ENCODE measurements around the gene CBLIF. TPM values are rescaled to one million over a fixed set of nuclear protein-coding genes. Genes with fewer than 3 reads are reported as not detected.

The CBLIF gene
- total RNA-seq, 1 donor from 2014 or later: not detected

GRCh38 chr11:59783632-59784090 lies 61.6 kb downstream of the CBLIF start:
- FAIRE-seq: no peak
- Histone ChIP-seq H3K36me3 (ENCODE audit: control insufficient read depth, insufficient read depth, low read length) (peaks cover 5% of the 10 kb centered on the region), H3K27me3 (ENCODE audit: control insufficient read depth, insufficient read depth, low read length) (no peaks in the 10 kb centered on the region), H3K4me3 (ENCODE audit: low read depth, low read length) (no peak overlapping the region)
- no peak for DNase-seq (ENCODE audit: low read depth)
- no peak for TF ChIP-seq CTCF (IDR thresholded peaks at IDR 0.05; ENCODE audit: insufficient read depth, low read length, severe bottlenecking)

- DNase-seq (ENCODE audit: low read depth): no peak
- TF ChIP-seq CTCF (IDR thresholded peaks at IDR 0.05; ENCODE audit: insufficient read depth, low read length, severe bottlenecking): no peak
- no peak overlapping the region for H3K4me3 ChIP-seq (ENCODE audit: low read depth, low read length)
- FAIRE-seq: no peak
- H3K27me3 ChIP-seq (ENCODE audit: control insufficient read depth, insufficient read depth, low read length): no peaks in the 10 kb centered on the region
- peaks cover 3% of the 10 kb centered on the region for H3K36me3 ChIP-seq (ENCODE audit: control insufficient read depth, insufficient read depth, low read length)
Measured at GRCh38 chr11:59782080-59782479, 63.2 kb downstream of the CBLIF start.

GRCh38 chr11:59779487-59779886 lies 65.8 kb downstream of the CBLIF start:
- Histone ChIP-seq H3K4me3 (ENCODE audit: low read depth, low read length) (no peak overlapping the region), H3K27me3 (ENCODE audit: control insufficient read depth, insufficient read depth, low read length) (no peaks in the 10 kb centered on the region), H3K36me3 (ENCODE audit: control insufficient read depth, insufficient read depth, low read length) (peaks cover 3% of the 10 kb centered on the region)
- FAIRE-seq (no peak), DNase-seq (ENCODE audit: low read depth) (peak; percentile 38)
- no peak for TF ChIP-seq CTCF (IDR thresholded peaks at IDR 0.05; ENCODE audit: insufficient read depth, low read length, severe bottlenecking)

Other genes starting within 250 kb of the CBLIF start
- gene OSBP, start 229.7 kb downstream of the CBLIF start, total RNA-seq: 32.1 and 36.6 TPM in 2 replicates
- 3.7 and 5.6 TPM in 2 replicates for gene PATL1, start 176.5 kb downstream of the CBLIF start, total RNA-seq
- not detected in 2 replicates for gene OR10V1, start 131.7 kb downstream of the CBLIF start, total RNA-seq
- gene STX3, start 90.1 kb downstream of the CBLIF start, total RNA-seq: 53.3 and 53.4 TPM in 2 replicates
- gene MRPL16, start 34.7 kb downstream of the CBLIF start, total RNA-seq: 17.4 and 23.3 TPM in 2 replicates
- 4.2 and 27.4 TPM in 2 replicates for gene TCN1, start 21.0 kb upstream of the CBLIF start, total RNA-seq
- gene OOSP3, start 33.3 kb upstream of the CBLIF start, total RNA-seq: not detected in 2 replicates
- not detected in 2 replicates for gene OOSP1, start 92.9 kb upstream of the CBLIF start, total RNA-seq
- gene OOSP4A, start 118.5 kb upstream of the CBLIF start, total RNA-seq: not detected in 2 replicates
- gene OOSP4B, start 171.7 kb upstream of the CBLIF start, total RNA-seq: not detected in 2 replicates
- gene OOSP2, start 194.9 kb upstream of the CBLIF start, total RNA-seq: not detected in 2 replicates
- not detected in 2 replicates for gene MS4A3, start 211.2 kb upstream of the CBLIF start, total RNA-seq
- not detected in 2 replicates for gene MS4A2, start 243.2 kb upstream of the CBLIF start, total RNA-seq